ENCODE results near the gene NBPF26.
"Not testable (repeated sequence)": the region's sequence is repeated elsewhere in the genome, so short reads cannot be mapped to it uniquely, and the experiment has no call there.

The NBPF26 gene

GRCh38 chr1:120723715-120724402 lies at the start of gene NBPF26:
Gene NBPF26 (plus strand): TSS chr1:120723945.
- H3K36me3 ChIP-seq (ENCODE audit: insufficient read depth, low read length); H2AFZ ChIP-seq (ENCODE audit: low read length, unreplicated experiment); H3K27me3 ChIP-seq (ENCODE audit: insufficient read depth, low read length); H3K4me1 ChIP-seq (ENCODE audit: control insufficient read depth, insufficient read depth, low read length, unreplicated experiment); H3K27ac ChIP-seq (ENCODE audit: low read depth, low read length); H3K79me2 ChIP-seq (ENCODE audit: control insufficient read depth, insufficient read depth, low read length, unreplicated experiment): not testable (repeated sequence)
- H3K4me3 ChIP-seq (ENCODE audit: low read depth, low read length), result peak within 1 kb of the TSS; percentile 77

GRCh38 chr1:120680106-120680819 lies 43.5 kb upstream of the NBPF26 start:
- not testable (repeated sequence) for H3K4me3 ChIP-seq (ENCODE audit: low read depth, low read length); H2AFZ ChIP-seq (ENCODE audit: low read length, unreplicated experiment); H3K36me3 ChIP-seq (ENCODE audit: insufficient read depth, low read length); H3K27ac ChIP-seq (ENCODE audit: low read depth, low read length); H3K27me3 ChIP-seq (ENCODE audit: insufficient read depth, low read length); H3K4me1 ChIP-seq (ENCODE audit: control insufficient read depth, insufficient read depth, low read length, unreplicated experiment); H3K79me2 ChIP-seq (ENCODE audit: control insufficient read depth, insufficient read depth, low read length, unreplicated experiment)

- H2AFZ ChIP-seq (ENCODE audit: low read length, unreplicated experiment); H3K27ac ChIP-seq (ENCODE audit: low read depth, low read length); H3K27me3 ChIP-seq (ENCODE audit: insufficient read depth, low read length); H3K4me1 ChIP-seq (ENCODE audit: control insufficient read depth, insufficient read depth, low read length, unreplicated experiment); H3K79me2 ChIP-seq (ENCODE audit: control insufficient read depth, insufficient read depth, low read length, unreplicated experiment); H3K36me3 ChIP-seq (ENCODE audit: insufficient read depth, low read length); H3K4me3 ChIP-seq (ENCODE audit: low read depth, low read length): not testable (repeated sequence)
Observed at GRCh38 chr1:120680938-120681337, 42.8 kb upstream of the NBPF26 start.

- not testable (repeated sequence) for H2AFZ ChIP-seq (ENCODE audit: low read length, unreplicated experiment); H3K27ac ChIP-seq (ENCODE audit: low read depth, low read length); H3K4me1 ChIP-seq (ENCODE audit: control insufficient read depth, insufficient read depth, low read length, unreplicated experiment); H3K36me3 ChIP-seq (ENCODE audit: insufficient read depth, low read length); H3K79me2 ChIP-seq (ENCODE audit: control insufficient read depth, insufficient read depth, low read length, unreplicated experiment); H3K4me3 ChIP-seq (ENCODE audit: low read depth, low read length); H3K27me3 ChIP-seq (ENCODE audit: insufficient read depth, low read length)
Observed at GRCh38 chr1:120684397-120684796, 39.3 kb upstream of the NBPF26 start.

- not testable (repeated sequence) for H3K79me2 ChIP-seq (ENCODE audit: control insufficient read depth, insufficient read depth, low read length, unreplicated experiment); H3K4me3 ChIP-seq (ENCODE audit: low read depth, low read length); H3K27ac ChIP-seq (ENCODE audit: low read depth, low read length)
Observed at GRCh38 chr1:120685622-120686021, 38.1 kb upstream of the NBPF26 start.

GRCh38 chr1:120687250-120687649 lies 36.5 kb upstream of the NBPF26 start:
- not testable (repeated sequence) for H3K4me3 ChIP-seq (ENCODE audit: low read depth, low read length); H3K79me2 ChIP-seq (ENCODE audit: control insufficient read depth, insufficient read depth, low read length, unreplicated experiment); H3K27ac ChIP-seq (ENCODE audit: low read depth, low read length); H3K27me3 ChIP-seq (ENCODE audit: insufficient read depth, low read length); H3K4me1 ChIP-seq (ENCODE audit: control insufficient read depth, insufficient read depth, low read length, unreplicated experiment); H3K36me3 ChIP-seq (ENCODE audit: insufficient read depth, low read length); H2AFZ ChIP-seq (ENCODE audit: low read length, unreplicated experiment)

More at GRCh38 chr1:120685622-120686021, 38.1 kb upstream of the NBPF26 start:
- H2AFZ ChIP-seq (ENCODE audit: low read length, unreplicated experiment); H3K4me1 ChIP-seq (ENCODE audit: control insufficient read depth, insufficient read depth, low read length, unreplicated experiment); H3K27me3 ChIP-seq (ENCODE audit: insufficient read depth, low read length); H3K36me3 ChIP-seq (ENCODE audit: insufficient read depth, low read length): not testable (repeated sequence)

- H3K27ac ChIP-seq (ENCODE audit: low read depth, low read length); H2AFZ ChIP-seq (ENCODE audit: low read length, unreplicated experiment); H3K79me2 ChIP-seq (ENCODE audit: control insufficient read depth, insufficient read depth, low read length, unreplicated experiment); H3K4me1 ChIP-seq (ENCODE audit: control insufficient read depth, insufficient read depth, low read length, unreplicated experiment); H3K4me3 ChIP-seq (ENCODE audit: low read depth, low read length); H3K36me3 ChIP-seq (ENCODE audit: insufficient read depth, low read length); H3K27me3 ChIP-seq (ENCODE audit: insufficient read depth, low read length): not testable (repeated sequence)
Observed at GRCh38 chr1:120700807-120701562, 22.8 kb upstream of the NBPF26 start.

- H3K27ac ChIP-seq (ENCODE audit: low read depth, low read length); H2AFZ ChIP-seq (ENCODE audit: low read length, unreplicated experiment); H3K4me1 ChIP-seq (ENCODE audit: control insufficient read depth, insufficient read depth, low read length, unreplicated experiment); H3K27me3 ChIP-seq (ENCODE audit: insufficient read depth, low read length); H3K36me3 ChIP-seq (ENCODE audit: insufficient read depth, low read length); H3K79me2 ChIP-seq (ENCODE audit: control insufficient read depth, insufficient read depth, low read length, unreplicated experiment); H3K4me3 ChIP-seq (ENCODE audit: low read depth, low read length): not testable (repeated sequence)
Observed at GRCh38 chr1:120723358-120723714, 409 bp upstream of the NBPF26 start.

- H3K4me3 ChIP-seq (ENCODE audit: low read depth, low read length), result peak overlapping the region; percentile 77
- H3K36me3 ChIP-seq (ENCODE audit: insufficient read depth, low read length); H3K79me2 ChIP-seq (ENCODE audit: control insufficient read depth, insufficient read depth, low read length, unreplicated experiment); H2AFZ ChIP-seq (ENCODE audit: low read length, unreplicated experiment); H3K4me1 ChIP-seq (ENCODE audit: control insufficient read depth, insufficient read depth, low read length, unreplicated experiment); H3K27ac ChIP-seq (ENCODE audit: low read depth, low read length); H3K27me3 ChIP-seq (ENCODE audit: insufficient read depth, low read length): not testable (repeated sequence)
Observed at GRCh38 chr1:120724507-120724906, 762 bp downstream of the NBPF26 start.

- H3K27me3 ChIP-seq (ENCODE audit: insufficient read depth, low read length); H2AFZ ChIP-seq (ENCODE audit: low read length, unreplicated experiment); H3K4me3 ChIP-seq (ENCODE audit: low read depth, low read length); H3K27ac ChIP-seq (ENCODE audit: low read depth, low read length); H3K36me3 ChIP-seq (ENCODE audit: insufficient read depth, low read length); H3K79me2 ChIP-seq (ENCODE audit: control insufficient read depth, insufficient read depth, low read length, unreplicated experiment); H3K4me1 ChIP-seq (ENCODE audit: control insufficient read depth, insufficient read depth, low read length, unreplicated experiment): not testable (repeated sequence)
Observed at GRCh38 chr1:120728811-120729210, 5.1 kb downstream of the NBPF26 start.

- not testable (repeated sequence) for H3K79me2 ChIP-seq (ENCODE audit: control insufficient read depth, insufficient read depth, low read length, unreplicated experiment); H3K27me3 ChIP-seq (ENCODE audit: insufficient read depth, low read length); H3K27ac ChIP-seq (ENCODE audit: low read depth, low read length); H3K4me1 ChIP-seq (ENCODE audit: control insufficient read depth, insufficient read depth, low read length, unreplicated experiment); H3K36me3 ChIP-seq (ENCODE audit: insufficient read depth, low read length); H2AFZ ChIP-seq (ENCODE audit: low read length, unreplicated experiment); H3K4me3 ChIP-seq (ENCODE audit: low read depth, low read length)
Observed at GRCh38 chr1:120769090-120769489, 45.3 kb downstream of the NBPF26 start.

Data from ACC112 (cell line).